ENCODE results near the gene NSD2.
"Not testable (repeated sequence)": the region's sequence is repeated elsewhere in the genome, so short reads cannot be mapped to it uniquely, and the experiment has no call there.

The NSD2 gene

GRCh38 chr4:1842339-1842895 is 28.8 kb upstream of the NSD2 start:
- DNase-seq (ENCODE audit: low read depth) = no peak

- DNase-seq (ENCODE audit: low read depth) = no peak
Observed at GRCh38 chr4:1842993-1843448, 28.2 kb upstream of the NSD2 start.

- no peak for DNase-seq (ENCODE audit: low read depth)
Observed at GRCh38 chr4:1843852-1844251, 27.3 kb upstream of the NSD2 start.

GRCh38 chr4:1844618-1845017 is 26.6 kb upstream of the NSD2 start:
- not testable (repeated sequence) for DNase-seq (ENCODE audit: low read depth)

GRCh38 chr4:1846580-1846979 is 24.6 kb upstream of the NSD2 start:
- no peak for DNase-seq (ENCODE audit: low read depth)

DNA sequence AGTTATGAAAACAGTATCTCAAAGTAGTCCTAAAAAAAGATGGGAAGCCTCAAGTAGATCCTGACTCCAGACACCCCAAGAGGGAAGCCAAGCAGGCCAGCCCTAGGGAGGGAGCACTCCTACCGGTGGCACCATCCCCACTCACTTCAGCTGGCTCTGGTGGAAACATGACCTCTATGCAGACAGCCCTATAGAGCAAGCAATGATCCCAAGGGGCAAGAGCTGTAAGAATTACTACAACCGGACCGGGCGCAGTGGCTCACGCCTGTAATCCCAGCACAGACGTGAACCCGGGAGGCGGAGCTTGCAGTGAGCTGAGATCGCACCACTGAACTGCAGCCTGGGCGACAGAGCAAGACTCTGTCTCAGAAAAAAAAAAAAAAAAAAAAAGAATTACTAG is 20.9 kb upstream of the NSD2 start:
- no peak for DNase-seq (ENCODE audit: low read depth)

DNA sequence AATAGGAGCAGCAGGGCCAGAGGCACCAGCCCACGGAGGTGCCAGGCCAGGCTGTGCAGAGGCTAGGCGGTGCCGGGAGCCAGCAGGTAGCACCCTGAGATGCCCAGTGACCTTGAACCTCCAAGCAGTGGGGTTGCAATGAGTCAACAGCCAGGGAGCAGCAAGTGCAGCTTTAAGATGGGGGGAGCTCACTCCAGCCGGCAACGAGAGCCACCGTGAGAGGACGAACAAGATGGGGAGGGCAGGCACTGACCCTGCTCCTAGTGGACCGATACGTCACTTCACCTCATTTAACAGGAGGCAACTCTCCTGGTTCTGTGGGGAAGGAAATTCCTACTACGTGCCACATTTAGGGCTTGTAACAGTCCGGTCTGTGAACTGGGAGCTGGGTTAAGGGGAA is 20.0 kb upstream of the NSD2 start:
- no peak for DNase-seq (ENCODE audit: low read depth)

DNA sequence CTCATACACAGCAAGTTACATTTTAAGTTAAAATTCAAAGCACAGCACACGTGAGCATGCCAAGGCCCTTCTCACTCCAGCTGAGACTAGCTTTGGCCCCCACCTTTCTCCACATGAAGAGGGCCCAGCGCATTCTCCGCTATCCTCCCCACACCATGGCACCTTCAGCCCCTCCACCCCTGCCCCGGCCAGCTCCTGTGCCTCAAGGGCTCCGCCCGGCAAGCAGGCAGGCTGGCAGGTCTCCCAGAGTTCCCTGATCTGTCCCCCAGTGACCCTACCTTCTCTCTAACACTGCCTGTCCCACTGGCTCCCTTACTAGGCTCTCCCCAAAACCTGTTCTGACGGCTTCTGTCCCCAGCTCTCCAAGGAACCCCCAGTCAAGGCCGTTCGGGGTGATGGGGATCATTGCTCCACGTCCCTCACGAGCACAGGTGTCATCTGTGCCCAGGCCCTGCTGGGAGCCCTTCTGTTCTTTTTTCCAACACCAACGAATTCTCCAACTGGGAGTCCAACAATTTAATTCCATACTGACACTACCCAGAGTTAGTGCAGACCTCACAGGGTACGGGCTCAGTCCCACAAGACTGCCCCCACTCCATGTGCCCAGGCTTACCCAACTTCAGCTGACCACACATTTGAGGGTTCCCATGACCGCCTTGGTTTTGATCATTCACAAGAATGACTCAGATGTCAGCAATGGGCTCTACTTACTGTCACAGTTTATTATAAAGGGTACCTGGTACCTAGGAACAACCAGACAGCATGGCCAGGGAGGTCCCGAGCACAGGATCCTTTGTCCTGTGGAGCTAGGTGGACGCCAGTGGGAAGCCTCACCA is 19.4 kb upstream of the NSD2 start:
- DNase-seq (ENCODE audit: low read depth) = no peak

- DNase-seq (ENCODE audit: low read depth) = no peak
Observed at GRCh38 chr4:1852904-1853623, 18.1 kb upstream of the NSD2 start.

- no peak for DNase-seq (ENCODE audit: low read depth)
Observed at GRCh38 chr4:1854752-1855151, 16.4 kb upstream of the NSD2 start.

DNA sequence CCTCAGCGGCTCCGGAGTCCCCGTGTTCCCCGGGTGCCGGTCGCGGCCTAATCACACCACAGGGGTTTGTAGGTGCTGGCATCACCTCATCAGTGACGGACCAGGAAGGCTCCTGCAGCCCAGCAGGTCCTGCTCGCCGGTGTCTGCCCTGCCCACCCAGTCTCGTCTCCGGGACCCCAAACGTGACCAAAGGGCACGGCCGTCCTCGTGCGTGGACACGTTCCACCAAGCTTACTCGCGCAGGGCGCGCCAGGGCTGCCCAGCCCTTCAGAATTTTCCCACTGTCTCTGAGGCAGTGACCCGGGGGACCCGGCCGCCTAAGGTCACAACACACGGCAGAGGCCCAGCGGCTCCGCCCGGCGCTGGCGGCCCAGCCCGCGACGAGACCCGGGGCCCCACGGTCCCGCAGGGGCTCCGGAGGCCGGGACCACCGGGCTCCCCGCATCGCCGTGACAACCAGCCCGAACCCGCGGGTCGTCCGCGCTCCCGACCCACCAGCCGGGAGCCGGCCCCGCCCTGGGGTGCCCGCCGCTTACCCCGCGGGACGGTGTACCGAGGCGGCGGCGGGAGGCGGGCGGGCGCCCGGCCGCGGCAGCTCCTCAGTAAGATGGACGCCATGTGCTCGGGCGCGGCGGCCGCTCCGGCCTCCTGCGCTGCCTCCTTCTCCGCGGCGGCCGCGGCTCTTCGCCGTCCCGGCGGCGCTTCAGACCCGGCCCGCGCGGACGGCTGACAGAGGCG is 15.7 kb upstream of the NSD2 start:
- DNase-seq (ENCODE audit: low read depth) = no peak

DNA sequence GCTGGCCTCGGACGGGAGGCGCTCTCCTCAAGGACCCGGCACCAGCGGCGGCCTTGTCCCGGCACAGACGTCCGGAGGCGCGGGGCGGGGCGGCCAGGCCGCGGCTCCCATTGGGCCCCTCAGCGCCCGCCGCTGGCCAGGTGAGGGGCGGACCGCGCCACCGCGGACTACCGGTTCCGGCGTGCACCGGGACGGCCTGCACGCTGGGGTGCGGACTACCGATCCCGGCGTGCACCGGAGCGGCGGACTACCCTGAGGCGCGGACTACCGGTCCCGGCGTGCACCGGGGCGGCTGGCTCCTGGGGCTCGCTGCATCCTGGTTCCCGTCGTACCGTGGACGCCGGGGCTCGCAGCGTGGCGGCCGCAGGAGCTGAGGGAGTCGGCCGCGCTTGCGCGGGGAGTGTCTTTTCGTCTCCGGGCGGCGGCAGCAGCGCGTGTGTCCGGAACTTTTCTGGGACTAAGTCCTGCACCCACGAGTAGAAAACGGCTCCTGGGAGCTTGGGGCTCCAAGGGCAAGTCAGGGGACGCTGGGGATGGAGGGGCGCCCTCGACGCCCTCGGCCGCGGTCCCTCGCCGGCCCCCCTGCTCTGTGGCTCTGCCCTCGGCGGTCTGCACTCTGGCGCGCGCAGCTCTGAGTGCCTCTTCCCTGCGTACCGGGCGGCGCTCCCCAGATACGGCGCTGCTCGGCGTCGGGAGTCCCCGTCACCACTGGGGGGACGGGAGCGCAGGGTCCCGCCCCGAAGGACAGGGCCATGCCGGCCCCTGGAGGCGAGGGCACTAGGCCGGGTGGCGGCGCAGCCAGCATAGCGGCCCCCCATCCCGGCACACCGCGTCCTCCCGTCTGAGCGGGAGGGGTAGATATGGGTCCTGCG is 14.9 kb upstream of the NSD2 start, which contains the start of gene LETM1:
TSS of gene LETM1 (minus strand) at position 86 of the 872 bp plus-strand sequence. CDS start 206 bp downstream, outside the sequence.
- DNase-seq (ENCODE audit: low read depth) = peak; percentile 92

GRCh38 chr4:1856943-1857699 is 14.1 kb upstream of the NSD2 start:
- no peak for DNase-seq (ENCODE audit: low read depth)

DNA sequence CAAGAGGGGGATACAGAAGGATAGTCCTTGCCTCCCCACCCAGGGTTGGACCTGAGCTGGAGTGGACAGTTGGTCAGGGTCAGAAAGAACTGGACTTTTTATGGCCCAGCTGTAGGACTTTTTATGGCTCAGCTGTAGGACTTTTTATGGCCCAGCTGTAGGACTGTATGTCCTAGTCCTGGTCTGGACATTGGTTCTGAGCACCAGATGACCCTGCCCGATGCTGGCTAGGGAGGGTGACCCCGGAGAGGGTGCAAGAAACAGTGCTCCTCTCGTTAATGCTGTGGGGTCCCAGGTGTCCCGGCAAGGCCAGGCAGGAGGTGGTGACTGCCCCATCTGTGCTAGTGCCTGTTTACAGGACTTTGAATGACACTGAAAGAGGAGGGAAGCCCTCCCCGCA is 13.3 kb upstream of the NSD2 start:
- DNase-seq (ENCODE audit: low read depth) = no peak

DNA sequence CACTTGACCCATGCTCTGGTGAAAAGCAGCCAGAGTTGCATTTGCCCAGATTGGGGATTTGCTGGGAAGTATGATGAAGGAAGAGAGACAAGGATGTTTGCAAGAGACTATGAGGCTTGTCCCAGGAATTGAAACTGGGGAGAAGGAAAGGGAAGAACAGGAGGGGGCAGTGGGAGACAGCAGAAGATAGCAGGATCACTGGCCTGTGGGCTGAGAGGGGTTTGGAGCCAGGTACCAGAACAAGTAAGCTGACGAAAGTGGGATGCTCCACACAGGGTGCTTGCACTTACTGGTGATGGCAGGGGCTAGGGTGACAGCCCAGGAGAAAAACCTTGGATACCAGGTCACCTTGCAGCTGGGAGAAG is 11.8 kb upstream of the NSD2 start:
- DNase-seq (ENCODE audit: low read depth) = no peak

DNA sequence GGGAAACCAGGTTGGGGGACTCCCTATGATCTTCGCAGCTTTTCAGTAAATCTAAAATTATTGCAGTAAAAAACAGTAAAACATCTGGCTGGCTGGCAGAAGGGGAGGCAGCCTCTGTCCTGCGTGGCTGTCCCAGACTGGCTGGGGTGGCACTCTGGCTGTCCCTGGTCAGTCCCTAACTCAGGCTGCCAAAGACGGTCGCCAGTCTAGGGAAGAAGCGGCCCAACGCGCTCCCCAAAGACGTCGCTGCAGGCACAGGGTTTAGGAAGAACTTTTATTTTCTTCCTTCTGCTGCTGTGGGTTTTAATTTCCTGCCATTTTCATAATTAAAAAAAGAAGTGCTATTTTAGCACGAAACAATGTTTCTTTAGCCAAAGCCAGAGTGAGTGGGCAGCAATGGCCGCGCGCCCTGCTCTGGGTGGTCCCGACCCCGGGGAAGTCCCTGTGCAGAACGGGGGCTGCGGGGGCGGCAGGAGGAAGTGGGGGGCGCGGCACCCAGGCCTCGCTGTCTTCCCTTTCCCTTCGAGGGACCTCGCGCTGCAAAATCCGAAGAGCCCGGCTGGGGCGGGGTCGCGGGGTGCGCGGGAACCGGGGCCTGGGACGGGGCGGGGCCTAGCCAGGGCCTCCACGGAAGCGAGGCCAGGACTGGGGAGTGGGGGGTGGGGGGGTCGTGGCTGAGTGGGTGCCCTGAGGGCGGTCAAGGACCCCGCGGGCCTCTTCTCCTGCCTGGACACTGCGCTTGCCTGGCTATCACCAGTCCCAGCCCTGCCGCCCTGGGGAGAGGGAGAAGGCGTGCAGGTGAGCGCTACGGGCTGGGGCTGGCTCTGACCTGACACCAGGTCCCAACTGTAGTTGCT is 8.9 kb upstream of the NSD2 start:
- DNase-seq (ENCODE audit: low read depth) = no peak

- DNase-seq (ENCODE audit: low read depth) = no peak
Observed at GRCh38 chr4:1862961-1863296, 8.3 kb upstream of the NSD2 start.

DNA sequence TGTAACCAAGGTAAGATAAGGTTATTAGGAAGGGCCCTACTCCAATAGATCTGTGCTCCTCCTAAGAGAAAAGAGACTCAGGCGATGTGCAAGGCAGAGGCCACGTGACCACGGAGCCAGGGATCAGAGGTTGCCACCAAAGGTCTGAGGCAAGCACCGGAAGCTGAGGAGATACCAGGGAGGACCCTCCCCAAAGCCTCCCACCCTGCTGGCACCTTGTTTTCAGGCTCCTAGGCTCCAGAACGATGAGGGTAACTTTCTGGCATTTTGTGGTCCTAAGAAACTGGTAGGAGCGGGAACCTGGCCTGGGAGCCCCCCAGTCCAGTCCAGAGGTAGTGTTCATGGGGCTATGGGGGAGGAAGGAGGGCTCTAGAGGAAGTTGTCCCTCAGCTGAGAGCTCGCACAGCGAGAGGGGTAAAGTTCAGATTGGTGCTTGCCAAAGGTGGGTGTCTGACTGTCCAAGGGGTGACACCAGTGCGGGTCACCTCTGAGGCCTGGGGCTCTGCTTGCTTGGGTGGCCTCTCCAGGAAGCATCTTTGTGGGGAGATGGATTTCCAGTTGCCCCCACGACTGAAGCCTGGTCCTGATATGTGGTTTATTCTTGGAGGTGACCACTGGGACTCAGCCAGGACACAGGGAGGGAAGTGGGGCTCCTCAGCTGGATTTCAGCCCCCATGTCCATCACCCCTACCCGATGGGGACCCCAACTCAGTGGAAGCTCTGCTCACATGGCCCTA is 7.7 kb upstream of the NSD2 start:
- no peak for DNase-seq (ENCODE audit: low read depth)
